GM21786 (cell line): Measurements from ENCODE around the gene LHB.
"Not testable (repeated sequence)": the region's sequence is repeated elsewhere in the genome, so short reads cannot be mapped to it uniquely, and the experiment has no call there.

Experiments
- ATAC-seq: cut with Tn5 transposase; IDR thresholded peaks from one replicate; pipeline ENCODE4 v1.9.1; 2021; ENCODE audit not compliant: unreplicated experiment

LHB gene

DNA sequence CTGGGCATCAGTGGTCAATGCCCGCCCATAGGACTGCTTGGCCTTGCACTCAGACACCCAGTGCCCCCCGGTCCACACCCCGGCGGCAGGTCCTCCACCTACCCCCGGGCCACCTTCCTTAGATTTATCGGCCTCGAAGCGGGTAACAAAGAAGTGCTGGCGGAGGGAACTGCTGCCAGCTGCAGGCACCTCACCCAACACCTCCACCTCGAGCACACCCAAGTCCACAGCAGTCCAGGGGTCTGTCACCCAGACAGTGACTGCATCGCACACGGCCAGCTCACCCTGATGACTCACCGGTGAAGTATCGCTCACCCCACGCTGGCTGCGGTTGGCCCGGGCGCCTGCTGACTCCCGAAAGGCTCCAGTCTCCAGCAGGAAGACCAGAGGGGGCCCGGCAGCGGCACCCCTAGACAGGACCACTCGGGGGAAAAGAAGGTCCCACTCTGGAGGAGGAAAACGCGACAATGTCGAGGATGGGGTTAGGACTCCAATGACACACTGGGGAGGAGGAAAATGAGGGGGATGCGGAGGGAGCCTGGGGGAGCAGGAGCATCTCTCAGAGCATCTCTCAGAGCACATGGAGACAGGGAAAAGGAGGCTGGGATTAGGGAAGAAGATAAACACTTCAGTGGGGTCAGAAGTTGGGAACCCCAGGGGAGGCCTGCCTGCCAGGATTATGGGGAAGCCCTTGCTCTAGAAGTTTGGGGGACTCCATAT lies 21.8 kb upstream of the LHB start:
- not testable (repeated sequence) for ATAC-seq

DNA sequence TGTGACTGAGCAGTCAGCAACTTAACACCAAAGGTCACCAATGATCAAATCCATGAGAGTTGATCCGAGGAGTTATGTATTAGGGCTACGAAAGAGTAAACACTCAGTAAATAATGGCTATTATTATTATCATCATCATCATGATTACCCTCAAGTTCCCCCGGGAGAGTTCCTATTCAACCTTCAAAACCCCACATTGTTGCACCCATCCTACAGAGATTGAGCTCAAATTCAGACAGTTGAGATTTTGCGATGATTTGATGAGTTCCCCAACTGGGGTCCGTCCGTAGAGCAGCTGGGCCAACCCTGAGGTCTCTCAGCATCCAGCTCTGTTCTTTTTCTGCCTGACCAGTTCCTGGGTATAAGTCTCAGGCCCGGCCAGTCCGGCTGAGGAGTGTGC lies 21.2 kb upstream of the LHB start:
- ATAC-seq, result not testable (repeated sequence)

DNA sequence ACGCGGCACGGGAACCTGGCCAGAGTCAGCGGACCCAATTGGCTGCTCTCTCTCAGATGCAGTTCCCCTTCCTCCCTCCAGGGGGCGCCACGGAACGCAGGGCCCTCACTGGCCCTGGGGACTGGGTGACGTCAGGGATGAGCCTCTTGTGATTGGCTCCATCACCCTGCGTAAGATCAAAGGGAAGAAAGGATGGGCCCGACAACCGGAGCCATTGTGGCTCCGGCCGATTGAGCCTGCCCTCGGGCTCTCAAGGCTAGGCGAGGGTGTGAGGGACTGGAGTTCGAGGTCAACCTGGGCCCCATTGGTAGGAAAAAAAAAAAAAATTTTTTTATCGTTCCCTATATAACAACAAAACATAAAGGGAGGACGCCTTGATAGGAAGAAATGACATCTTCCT lies 19.9 kb upstream of the LHB start, which contains the start of gene CGB1:
CGB1 (minus strand) TSS at position 81 of the 400 bp plus-strand sequence. CDS start 184 bp downstream, outside the sequence.
- ATAC-seq, result not testable (repeated sequence)

DNA sequence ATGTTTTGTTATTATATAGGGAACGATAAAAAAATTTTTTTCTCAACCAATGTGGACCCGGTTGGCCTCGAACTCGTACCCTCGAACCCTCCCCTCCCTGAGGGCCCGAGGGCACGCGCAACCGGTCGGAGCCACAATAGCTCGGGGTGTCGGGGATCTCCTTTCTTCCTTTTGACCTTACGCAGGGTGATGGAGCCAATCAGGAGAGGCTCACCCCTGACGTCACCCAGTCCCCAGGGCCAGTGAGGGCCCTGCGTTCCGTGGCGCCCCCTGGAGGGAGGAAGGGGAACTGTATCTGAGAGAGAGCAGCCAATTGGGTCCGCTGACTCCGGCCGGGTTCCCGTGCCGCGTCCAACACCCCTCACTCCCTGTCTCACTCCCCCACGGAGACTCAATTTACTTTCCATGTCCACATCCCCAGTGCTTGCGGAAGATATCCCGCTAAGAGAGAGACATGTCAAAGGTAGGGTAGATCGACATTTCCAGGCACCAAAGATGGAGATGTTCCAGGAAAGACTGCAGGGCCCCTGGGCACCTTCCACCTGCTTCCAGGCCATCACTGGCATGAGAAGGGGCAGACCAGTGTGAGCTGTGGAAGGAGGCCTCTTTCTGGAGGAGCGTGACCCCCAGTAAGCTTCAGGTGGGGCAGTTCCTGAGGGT lies 14.9 kb upstream of the LHB start, which contains the start of gene CGB2:
CGB2 (plus strand) TSS at position 249 of the 660 bp plus-strand sequence; CDS start at position 455, 206 bp downstream.
- ATAC-seq, result not testable (repeated sequence)

DNA sequence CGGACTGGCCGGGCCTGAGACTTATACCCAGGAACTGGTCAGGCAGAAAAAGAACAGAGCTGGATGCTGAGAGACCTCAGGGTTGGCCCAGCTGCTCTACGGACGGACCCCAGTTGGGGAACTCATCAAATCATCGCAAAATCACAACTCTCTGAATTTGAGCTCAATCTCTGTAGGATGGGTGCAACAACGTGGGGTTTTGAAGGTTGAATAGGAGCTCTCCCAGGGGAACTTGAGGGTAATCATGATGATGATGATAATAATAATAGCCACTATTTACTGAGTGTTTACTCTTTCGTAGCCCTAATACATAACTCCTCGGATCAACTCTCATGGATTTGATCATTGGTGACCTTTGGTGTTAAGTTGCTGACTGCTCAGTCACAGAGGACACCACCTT lies 13.4 kb upstream of the LHB start:
- ATAC-seq, result not testable (repeated sequence)

DNA sequence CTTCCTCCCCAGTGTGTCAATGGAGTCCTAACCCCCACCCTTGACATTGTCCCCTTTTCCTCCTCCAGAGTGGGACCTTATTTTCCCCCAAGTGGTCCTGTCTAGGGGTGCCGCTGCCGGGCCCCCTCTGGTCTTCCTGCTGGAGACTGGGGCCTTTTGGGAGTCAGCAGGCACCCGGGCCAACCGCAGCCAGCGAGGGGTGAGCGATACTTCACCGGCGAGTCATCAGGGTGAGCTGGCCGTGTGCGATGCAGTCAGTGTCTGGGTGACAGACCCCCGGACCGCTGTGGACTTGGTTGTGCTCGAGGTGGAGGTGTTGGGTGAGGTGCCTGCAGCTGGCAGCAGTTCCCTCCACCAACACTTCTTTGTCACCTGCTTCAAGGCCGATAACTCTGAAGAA lies 12.9 kb upstream of the LHB start:
- not testable (repeated sequence) for ATAC-seq

DNA sequence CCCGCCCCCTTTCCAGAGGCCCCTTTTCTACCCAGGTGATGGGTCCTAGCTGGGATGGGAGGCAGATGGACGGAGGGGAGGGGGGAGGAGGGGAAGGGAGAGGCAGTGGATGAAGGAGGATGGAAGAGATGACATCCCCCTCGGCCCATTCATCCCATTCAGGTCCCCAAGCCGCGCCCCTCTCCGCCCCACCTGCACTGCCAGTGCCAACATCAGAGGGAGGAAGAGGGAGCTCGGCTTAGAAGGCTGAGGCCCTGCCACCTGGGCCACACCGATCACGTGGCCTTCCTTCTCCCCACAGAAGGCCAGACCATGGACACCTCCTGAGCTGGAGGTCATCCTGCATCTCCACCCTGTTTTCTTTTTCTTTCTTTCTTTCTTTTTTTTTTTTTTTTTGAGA lies 11.8 kb upstream of the LHB start:
- ATAC-seq, result not testable (repeated sequence)

DNA sequence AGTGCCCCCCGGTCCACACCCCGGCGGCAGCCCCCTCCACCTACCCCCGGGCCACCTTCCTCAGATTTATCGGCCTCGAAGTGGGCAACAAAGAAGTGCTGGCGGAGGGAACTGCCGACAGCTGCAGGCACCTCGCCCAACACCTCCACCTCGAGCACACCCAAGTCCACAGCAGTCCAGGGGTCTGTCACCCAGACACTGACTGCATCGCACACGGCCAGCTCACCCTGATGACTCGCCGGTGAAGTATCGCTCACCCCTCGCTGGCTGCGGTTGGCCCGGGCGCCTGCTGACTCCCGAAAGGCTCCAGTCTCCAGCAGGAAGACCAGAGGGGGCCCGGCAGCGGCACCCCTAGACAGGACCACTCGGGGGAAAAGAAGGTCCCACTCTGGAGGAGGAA lies 8.7 kb upstream of the LHB start:
- ATAC-seq, result not testable (repeated sequence)

DNA sequence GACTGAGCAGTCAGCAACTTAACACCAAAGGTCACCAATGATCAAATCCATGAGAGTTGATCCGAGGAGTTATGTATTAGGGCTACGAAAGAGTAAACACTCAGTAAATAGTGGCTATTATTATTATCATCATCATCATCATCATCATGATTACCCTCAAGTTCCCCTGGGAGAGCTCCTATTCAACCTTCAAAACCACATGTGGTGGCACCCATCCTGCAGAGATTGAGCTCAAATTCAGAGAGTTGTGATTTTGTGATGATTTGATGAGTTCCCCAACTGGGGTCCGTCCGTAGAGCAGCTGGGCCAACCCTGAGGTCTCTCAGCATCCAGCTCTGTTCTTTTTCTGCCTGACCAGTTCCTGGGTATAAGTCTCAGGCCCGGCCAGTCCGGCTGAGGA lies 8.2 kb upstream of the LHB start:
- ATAC-seq, result not testable (repeated sequence)

DNA sequence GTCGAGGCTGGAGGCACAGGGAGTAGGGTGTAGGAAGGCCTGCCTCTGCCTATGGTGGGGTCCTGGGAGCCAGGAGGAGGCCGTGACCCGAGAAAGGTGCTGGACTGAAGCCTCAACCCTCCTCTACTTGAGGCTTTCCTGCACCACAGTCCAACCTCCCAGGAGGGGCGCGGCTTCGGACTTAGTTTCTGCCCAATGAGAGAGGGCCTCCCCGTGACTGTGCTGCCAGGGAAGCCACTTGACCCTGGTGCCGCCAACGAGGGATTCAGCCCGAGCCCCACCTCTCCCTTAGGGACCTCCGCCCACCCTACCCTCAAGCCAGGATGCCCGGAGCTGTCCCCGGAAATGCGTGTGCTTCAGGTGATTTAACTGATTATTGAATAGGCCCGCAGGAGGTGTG lies 7.3 kb upstream of the LHB start, which contains the start of gene CGB3:
CGB3 (minus strand) TSS at position 101 of the 400 bp plus-strand sequence. CDS start 362 bp downstream, outside the sequence.
- ATAC-seq, result not testable (repeated sequence)

DNA sequence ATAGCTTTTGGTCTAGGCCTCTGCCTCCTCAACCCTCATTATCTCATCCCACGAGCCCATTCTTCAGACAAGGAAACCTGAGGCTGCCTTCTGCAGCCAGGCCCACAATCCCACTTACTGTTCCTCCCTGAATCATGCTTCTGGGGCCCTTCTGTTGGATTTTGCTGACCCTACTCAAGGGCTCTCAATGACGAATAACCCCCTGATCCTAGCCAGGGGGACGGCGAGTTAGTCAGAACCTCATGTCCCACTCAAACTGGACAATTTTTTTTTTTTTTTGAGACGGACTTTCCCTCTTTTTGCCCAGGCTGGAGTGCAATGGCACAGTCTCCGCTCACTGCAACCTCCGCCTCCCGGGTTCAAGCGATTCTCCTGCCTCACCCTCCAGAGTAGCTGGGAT lies 5.2 kb upstream of the LHB start:
- no peak for ATAC-seq

DNA sequence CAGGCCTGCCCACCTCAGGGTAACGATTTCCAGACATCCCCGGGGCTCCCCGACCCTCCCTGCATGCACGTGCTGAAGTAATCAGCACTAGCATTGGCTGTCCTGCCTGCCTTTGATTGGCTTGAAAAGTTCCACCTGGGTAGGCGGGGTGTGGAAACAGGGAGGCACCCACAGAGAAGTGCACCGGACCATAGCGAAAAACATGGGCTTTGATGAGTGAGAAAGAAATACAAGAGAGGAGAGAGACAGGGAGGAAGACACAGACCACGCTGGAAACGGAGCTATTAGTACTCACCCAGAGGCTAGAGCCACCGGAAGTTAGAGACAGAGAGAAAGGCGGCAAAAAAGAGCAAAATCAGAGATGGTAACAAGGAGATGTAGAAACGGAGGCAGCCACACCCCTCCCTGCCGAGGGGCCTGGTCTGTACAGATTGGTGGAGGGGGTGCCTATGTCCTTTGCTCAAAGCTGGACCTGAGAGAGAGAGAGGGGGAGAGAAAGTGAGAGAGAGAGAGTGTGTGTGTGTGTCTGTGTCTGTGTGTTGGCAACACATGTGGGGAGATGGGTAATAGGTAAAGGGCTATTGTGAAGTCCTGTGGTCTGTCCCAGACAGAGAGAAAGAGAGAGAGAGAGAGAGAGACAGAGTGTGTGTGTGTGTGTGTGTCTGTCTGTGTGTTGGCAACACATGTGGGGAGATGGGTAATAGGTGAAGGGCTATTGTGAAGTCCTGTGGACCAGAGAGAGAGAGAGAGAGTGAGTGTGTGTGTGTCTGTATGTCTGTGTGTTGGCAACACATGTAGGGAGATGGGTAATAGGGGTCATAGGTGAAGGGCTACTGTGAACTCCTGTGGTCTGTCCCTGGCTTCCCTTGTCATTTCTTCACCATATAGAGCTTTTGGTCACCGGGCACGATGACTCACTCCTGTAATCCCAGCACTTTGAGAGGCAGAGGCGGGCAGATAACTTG lies 4.3 kb upstream of the LHB start:
- ATAC-seq, result no peak

DNA sequence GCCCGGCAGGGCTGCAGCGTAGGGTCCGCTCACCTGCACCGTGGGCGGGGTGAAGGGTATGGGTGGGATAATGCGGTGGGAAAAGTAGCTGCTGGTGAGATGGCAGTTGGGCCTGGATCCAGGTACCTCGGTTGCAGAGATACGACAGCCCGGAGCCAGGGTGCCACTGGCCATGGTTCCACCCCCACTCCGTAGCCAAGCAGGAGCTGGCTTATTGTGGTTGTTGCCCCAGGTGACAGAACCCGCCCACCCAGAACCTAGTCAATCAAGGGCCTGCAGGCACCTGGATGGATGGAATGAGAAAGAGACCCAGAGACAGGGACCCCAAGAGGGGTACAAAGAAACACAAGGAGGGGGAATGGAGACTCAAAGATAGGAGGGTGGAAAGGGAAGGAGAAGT lies 3.5 kb upstream of the LHB start:
- ATAC-seq, result no peak

DNA sequence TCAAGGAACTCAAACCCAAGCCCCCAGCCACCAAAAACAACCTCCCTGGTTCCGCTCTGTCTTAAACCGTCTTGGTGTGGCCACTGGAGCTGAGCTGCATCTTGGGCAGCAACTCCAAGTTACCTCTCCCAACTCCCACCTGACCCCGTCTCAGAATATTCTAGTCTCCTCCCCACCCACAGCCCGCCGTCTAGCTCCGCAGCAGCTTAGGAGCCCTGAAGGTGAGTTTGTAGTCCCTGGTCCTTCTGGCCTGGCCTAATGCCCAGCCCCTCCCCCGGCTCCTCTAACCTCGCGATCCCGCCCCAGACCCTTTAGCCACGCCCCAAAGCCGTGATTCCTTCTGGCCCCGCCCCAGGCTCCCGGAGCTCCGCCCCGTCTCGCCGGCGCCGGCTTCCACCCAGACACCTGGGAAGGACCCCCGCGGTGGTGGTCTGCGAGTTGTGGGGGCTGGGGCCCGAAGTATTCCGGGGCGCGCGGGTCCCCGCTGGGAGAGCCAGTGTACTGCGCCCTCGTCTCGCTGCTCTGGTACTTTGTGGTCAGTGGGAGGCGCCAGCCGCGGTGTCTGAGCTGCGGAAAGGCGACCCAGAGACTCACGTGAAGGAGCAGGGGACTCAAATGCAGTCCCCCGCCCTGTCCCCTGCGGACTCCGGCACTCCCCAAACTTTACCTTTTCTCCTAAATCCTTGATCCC lies 2.5 kb upstream of the LHB start:
- no peak for ATAC-seq

DNA sequence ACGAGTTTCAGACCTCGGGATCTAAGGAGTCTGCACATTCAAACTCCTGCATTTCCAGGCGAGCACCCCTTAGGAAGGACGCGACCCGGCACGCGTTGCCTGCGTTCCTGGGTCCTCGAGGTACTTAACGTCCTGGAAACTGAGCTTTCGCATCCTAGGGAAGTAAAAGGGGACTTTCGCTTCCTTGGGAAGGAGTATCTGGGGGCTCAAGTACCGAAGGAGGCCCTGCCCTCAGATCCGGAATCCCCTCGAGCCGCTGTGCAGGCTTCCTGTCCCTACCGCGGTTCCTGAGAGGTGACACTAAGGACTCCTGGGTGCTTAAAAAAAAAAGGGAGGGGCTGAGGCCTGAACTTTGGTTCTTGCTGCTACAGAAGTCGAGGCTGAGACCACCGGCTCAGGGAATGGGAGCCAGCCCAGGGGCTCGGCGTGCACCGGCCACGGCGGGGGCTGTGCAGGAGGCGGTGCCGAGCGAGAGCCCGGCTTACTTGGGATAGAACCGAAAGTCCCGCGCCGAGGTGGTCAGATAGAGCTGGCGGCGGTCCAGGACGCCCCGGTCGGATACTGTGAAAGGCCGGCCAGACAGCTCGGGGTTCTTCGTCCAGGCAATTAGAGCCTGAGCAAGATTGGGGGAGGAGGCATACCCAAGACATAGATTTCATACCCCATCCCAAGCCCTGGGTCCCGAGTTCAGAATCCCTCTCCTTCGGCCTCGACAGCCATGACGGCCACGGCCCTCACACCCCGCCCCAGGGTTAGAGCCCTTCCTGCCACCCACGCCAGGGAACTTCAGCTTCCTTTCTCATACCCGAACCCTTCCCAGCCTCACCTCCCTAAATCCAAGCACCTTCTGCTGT lies 1.7 kb upstream of the LHB start:
- ATAC-seq, result not testable (repeated sequence)

DNA sequence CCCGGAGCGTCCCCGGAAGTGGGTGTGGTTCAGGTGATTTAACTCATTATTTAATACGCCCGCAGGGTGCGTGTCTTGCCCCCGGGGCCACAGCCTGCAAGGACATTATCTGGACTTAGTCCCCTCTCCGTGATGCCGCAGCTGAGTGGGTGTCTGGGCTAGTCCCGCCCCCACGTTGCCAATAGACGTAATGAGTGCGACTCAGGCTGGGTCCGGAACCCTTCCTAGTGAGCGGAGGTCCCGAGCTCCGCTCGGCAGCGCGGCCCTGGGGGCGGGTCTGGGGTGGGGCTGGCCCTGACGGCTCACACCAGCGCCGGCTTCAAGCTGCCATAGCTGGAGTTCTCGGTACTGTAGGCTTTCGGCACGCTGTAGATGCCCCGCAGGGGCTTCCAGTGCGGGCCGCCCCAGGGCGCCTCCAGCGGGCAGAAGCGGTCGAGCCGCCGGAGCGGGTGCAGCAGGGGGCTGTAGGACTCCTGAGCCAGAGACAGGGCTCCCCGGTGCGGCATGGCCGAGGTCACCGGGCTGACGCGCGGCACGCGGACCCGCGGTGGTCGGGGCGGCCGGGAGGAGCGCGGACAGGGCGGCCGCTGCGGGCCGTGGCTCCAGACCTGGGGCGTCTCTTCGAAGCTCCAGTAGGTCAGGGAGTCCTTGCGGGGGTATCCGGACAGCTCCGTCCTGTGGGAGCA lies 918 bp upstream of the LHB start:
- ATAC-seq, result no peak

DNA sequence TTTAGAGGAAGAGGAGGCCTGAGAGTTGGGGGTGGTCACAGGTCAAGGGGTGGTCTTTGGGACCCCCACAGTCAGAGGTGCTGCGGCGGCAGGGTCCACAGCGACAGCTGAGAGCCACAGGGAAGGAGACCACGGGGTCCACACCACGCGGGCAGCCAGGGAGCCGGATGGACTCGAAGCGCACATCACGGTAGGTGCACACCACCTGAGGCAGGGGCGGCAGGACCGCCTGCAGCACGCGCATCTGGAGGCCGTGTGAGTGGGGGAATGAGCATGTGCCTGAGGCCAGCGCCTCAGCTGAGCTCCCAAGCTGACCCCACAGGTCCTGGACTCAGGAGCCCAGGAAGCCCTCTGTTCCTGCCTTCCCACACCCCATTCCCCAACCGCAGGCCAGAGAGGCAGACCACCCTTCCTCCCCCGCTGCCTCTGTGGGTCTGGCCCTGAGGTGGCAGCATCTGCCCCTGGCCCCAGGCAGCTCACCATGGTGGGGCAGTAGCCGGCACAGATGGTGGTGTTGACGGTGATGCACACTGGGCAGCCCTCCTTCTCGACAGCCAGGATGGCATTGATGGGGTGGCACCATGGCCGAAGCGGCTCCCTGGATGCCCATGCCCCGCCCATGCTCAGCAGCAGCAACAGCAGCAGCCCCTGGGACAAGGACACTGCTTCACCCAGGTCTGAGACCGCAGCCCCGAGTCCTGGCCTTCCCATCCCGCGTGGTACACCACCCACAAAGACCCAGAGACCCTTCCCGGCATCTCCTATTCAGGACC lies 638 bp downstream of the LHB start:
- no peak for ATAC-seq

DNA sequence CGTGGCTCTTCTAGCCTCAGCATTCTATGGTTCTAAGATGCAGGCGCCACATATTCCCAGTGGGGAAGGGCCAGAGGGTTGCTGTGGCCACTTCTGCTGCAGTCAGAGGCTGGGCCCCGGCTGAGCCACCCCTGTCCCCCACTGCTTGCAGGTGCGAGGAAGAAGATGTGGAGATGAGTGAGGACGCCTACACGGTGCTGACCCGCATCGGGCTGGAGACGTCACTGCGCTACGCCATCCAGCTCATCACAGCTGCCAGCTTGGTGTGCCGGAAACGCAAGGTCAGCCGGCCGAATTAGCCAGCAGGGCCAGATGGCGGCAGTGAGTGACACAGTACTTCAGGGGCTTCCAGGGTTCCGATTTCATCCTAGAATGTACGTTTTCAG lies 2.0 kb downstream of the LHB start:
- ATAC-seq, result no peak
